Inflammatory macrophage treated with lipopolysaccharide for 1 hour (primary cell): ENCODE results near the gene FOXP1.

ENCODE experiments used
- DNase-seq, 2 donors: peaks; one replicate each; pipeline ENCODE4 v3.0.0-alpha.2; 2020 to 2022

Gene FOXP1

DNA sequence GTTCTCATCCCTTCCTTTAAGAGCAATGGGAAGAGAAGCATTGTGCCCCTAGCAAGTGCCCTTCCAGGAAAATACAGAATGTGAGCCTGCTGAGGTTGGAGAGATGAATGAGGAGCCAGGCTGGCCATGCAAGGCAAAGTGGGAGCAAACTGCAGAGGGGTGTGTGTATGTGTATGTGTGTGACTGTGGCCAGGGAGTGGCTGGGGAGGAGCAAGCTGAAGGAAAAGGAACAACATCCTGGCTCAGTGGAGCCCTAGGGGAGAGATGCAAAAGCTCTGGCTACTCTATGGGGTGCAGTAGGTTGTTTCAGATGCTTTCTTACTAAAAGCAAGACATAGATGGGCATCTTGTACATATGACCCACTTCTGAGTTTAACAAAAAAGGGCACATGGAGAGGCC lies 20.6 kb downstream of the FOXP1 start:
- DNase-seq: no peak

DNA sequence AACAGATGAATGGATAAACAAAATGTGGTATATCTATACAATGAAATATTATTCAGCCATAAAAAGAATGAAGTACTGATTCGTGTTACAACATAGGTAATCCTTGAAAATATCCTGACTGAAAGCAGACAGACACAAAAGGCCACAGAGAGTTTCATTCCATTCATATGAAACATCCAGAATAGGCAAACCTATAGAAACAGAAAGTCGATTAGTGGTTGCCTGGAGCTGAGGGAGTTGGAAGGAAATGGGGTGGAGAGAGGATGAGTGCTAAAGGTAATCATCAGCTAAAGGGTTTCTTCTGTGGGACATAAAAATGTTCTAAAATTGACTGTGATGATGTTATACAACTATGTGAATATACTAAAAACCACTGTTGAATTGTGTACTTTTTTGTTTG lies 22.9 kb downstream of the FOXP1 start:
- DNase-seq: no peak

DNA sequence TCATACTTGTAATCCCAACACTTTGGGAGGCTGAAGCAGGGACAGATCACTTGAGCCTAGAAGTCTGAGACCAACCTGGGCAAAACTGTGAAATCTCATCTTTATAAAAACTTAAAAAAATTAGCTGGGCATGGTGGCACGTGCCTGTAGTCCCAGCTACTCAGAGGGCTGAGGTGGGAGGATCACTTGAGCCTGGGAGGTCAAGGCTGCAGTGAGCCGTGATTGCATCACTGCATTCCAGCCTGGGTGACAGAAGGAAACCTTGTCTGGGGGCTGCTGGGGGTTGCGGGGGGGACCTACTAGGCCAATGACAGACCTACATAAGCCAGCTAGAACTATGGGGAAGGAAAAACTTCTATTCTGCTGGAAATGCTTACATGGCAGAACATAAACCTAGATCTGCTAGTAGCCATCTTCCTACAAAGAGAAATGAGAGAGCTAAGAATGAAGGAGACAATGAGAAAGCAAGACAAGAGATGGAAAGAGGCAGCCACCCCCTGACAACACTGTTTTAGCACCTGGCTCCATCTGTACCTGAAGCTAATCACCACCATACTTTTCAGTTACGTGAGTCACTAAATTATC lies 23.9 kb downstream of the FOXP1 start:
- no peak for DNase-seq

- DNase-seq: no peak
Measured at GRCh38 chr3:71559021-71559420, 24.5 kb downstream of the FOXP1 start.

DNA sequence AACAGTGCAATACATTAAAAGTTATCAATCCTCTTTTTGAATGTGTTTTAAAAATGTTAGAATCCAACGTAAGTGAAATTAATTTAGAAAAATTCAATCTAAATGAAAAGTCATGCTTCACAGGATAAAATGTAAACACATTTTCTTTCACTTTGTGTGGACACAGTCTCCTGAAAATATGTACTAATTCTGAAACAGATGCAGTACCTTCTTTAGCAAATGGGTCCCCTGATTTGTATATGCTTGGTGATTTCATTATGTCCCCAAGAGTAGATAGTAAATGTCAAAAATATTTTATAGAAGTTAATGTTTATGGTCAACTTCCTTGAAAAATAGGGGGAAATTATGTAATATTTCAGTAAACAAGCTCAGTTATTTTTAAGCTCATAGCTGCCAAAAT lies 28.9 kb downstream of the FOXP1 start:
- DNase-seq: no peak

GRCh38 chr3:71551311-71551919 lies 32.1 kb downstream of the FOXP1 start:
- DNase-seq: peak in 1 of 2 donors; percentile 41

DNA sequence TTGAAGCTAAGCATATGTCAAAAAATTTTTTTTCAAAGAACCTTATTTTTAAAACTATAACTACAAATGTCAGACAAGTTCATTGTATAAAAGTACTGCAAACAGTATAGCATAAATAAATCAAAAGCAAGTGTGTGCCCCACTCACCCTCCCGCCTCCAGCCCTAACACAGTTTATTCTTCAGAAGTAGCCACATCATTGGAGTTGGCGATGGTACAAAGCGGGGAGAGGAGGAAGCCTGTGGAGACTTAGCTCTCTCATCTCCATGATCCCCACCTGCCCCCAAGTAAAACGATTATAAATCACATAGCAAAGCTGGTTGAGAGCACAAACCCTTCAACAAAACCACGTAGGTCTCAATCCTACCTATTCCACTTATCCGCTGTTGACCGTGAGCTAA lies 33.6 kb downstream of the FOXP1 start:
- DNase-seq: no peak

DNA sequence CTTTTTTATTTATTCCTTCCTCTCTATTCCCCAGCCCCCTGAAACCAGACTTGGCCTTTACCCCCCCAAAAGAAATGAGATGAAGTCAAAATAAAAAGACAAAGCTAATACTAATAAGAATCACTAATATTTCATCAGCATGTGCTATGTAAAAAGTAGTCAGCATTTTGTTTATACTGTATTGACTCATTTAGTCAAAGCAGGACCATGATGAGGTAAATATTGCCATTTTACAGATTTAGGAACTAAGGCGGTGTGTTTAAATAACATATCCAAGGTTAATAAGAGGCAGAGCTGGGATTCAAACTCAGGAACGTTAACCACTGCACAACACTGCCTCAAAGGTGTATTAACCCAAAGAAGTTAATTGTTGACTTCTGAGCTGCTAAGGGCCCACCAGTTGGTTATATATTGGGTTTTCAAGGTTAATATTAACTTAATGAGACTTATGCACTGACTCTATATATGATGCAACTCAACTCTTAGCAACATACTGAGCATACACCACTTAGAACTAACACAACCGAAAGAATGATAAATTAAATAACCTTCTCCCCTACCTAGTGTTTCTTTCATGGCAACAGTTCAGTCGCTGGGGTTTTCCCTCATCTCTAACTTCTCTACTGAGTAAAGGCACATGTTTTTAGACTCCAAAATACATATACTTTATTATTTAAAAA lies 34.7 kb downstream of the FOXP1 start:
- DNase-seq: no peak

DNA sequence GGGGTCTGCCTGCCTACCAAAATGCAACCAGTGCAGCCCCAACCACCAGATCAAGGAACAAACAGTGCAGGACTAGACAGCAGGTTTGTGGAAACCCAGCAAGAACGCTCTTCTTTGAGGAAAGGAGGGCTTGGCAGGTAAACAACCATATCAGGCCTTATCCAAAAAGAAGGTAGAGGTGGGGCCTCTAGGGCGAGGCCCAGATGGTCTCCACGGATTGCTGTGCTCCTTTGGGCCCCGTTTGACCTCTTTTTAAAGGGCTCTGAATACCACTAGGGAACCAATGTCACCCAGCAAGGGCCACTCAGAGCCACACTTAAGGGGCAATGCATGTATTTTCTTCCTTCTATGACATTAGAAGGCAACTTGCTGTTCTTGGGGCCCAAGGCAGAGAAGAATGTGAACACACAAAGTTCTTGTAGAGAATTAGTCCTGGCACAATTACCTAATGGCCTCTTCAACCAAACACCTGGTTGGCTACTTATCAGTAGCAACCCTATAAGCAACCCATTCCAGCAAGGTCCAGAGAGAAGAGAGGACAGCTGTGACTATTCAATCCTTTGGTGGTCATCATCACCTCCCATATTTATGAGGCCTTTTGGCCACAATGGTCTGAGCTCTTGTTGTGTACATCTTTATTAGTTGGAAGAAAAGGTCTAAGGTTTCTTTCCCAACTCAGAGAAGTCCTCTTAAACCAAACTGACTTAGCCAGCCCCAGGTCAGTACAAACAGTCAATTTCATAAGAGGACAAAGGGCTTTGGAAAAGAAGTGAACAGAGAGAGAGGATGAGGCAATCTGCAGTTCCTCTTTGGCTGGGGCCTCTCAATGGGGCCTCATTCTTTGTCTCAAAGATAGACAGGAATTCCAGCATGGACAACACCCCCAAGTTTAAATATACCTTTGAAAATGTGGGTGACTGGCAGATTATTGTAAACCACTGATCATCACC lies 36.0 kb downstream of the FOXP1 start:
- peak; percentile 63 to 75 for DNase-seq

- peak; percentile 51 to 53 for DNase-seq
Measured at GRCh38 chr3:71546821-71547220, 36.7 kb downstream of the FOXP1 start.

DNA sequence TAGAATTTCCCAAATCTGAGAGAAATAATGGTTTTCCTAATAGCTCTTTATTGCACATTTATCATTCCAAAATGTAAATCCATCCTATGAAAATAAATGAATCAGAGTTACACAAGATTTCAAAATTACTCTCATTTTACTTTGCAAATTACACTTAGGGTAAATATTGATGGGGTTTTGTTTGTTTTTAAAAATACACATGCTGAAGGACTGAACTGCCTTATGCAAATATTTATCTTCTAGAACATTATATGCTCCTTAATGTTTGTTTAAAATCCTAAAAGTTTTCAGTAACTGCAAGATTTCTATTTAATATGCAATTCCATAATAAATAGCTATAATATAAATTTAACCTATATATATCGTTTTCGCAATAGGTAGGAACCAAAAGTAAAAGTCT lies 38.2 kb downstream of the FOXP1 start:
- no peak for DNase-seq

DNA sequence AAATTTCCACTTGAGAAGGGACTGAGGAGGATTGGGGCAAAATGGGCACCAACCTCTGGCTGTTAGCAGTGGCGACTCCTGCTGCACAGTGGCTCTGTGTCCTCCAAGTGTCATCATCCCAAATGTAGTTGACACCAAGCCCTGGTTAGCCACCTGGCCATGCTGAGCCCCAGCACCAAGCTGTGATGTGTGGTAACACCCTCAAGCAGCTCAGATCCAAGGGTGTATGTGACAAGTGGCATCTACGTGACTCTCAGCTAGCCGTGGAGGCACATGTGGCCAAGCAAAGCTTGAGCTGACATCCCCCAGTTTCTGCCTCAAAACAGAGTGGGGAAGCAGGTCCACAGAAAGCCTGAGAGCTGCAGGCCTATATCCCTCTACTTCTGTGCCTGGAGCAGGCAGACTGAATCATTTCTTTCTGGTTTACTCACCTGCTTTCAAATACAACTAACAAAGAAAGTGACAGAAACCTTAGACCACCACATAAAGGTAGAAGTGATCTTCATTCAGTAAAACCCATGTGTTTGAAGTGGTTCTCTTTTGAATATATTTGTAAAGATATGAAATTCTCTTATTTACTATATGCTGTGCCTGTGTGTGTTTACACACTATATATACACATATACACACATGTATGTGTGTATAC lies 40.0 kb downstream of the FOXP1 start:
- DNase-seq: no peak

- peak; percentile 73 to 82 for DNase-seq
Measured at GRCh38 chr3:71542521-71543370, 40.8 kb downstream of the FOXP1 start.

DNA sequence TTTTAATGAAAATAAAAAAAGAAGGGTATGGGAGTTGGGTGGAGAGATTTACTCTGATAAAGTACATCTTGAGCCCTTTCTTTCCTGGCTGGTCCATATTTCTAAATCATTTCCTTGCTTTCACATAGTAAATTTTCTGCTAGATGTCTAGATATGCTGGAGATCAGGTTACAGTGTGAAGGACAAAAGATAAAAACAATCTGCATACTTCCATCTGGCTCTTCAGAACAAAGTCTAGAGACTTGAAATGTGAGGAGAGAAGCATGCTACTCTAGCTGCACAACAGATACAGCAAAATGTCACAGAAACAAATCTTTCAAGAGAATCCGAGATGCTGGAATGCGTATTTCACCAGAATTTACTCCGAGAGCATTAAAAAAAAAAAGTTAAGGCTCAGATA lies 42.2 kb downstream of the FOXP1 start:
- no peak for DNase-seq

GRCh38 chr3:71537211-71537611 lies 46.3 kb downstream of the FOXP1 start:
- no peak for DNase-seq

- no peak for DNase-seq
Measured at GRCh38 chr3:71536376-71536965, 47.1 kb downstream of the FOXP1 start.

- DNase-seq: no peak
Measured at GRCh38 chr3:71533588-71533987, 49.9 kb downstream of the FOXP1 start.

DNA sequence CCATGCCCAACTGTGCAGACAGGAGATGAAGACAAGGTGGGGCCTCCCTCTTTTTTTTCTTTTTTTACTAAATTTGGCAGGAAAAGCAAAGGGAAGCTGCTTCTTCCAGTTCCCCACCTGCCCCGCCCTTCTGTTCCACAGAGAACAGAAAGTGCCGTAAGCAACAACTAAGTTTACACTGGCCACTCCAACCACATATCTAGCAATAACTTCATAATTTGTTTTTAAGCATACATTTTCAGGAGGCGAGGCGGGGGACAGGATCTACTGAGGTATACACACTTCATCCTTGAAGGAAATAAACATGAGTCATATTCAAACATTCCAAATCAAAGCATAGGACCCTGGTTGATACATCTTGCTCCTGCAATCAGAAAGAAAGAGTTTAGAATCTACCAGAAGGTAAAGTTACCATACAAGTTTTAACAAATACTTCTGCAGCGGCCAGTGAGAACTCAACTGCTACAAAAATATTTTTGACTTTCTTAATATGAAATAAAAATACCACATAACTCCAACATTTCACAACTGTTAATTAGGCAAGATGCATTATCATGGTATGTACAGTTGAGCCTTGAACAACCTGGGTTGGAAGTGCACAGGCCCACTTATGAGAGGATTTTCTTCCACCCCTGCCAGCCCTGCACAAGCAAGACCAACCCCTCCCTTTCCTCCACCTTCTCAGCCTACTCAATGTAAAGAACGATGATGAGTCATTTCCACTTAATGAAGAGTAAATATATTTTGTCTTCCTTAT lies 50.7 kb downstream of the FOXP1 start:
- DNase-seq: peak; percentile 47 to 66

DNA sequence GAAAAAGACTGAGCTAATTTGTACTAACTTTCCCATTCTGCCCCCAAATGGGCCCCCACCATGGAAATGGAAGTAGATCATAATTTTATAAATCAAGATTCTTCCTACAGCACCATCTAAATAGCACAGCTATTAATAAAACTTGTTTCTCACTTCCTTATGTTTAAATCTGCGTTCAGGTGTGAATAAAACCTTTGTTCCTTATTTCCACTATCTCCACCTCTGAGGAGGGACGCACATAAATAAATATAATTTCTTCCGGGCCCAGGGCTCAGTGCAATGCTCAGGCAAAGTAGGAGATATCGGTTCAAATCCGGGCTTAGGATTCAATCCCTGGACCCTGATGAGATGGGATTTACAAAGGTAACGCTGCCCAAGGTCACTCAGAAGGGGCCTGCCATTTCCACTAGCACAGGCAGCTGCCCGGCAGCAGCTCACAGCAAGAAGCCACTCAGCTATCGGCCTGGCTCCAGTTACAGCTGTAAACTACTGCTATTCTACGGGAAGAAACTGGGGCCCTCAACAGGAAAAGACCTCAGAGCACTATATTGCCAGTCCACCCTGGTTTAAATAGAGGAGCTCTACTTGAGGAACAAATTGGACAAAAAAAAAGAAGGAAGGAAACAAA lies 52.5 kb downstream of the FOXP1 start:
- DNase-seq: no peak

GRCh38 chr3:71528816-71529215 lies 54.7 kb downstream of the FOXP1 start:
- DNase-seq: no peak
